CD4-positive, alpha-beta T cell treated with Interleukin-17A for 4 hours (primary cell): Measurements from ENCODE around the gene SPATA3.

Source experiments
- DNase-seq: peaks from one replicate; pipeline ENCODE4 v3.0.0-alpha.2; 2020; ENCODE audit warnings: mixed read lengths

SPATA3 gene

GRCh38 chr2:231051116-231051515, 55.2 kb downstream of the SPATA3 start:
- DNase-seq, result no peak

GRCh38 chr2:231052494-231053451, 56.9 kb downstream of the SPATA3 start:
- DNase-seq, result peak; percentile 88

GRCh38 chr2:231053846-231054245, 57.9 kb downstream of the SPATA3 start:
- no peak for DNase-seq

GRCh38 chr2:231056453-231057416, 60.8 kb downstream of the SPATA3 start, which contains the start of gene PSMD1:
Gene PSMD1 (plus strand): TSS chr2:231056867. CDS start chr2:231057026, 159 bp downstream.
- peak; percentile 94 for DNase-seq

GRCh38 chr2:231057590-231057989, 61.7 kb downstream of the SPATA3 start:
- DNase-seq, result no peak
